Mammary epithelial cell (primary cell): ENCODE data around the gene COL18A1.

Experiments
- CTCF ChIP-seq, 2 donors: IDR thresholded peaks in 1 of 2; conservative IDR thresholded peaks in 1 of 2; 2 replicates each; pipeline ENCODE4 v1.5.1; 2011 to 2012; ENCODE audit warnings: inconsistent platforms in 2 of 2, low read length in 2 of 2, mild to moderate bottlenecking in 2 of 2, control low read depth in 1 of 2, low read depth in 1 of 2; ENCODE audit not compliant: insufficient read depth in 1 of 2; ENCODE audit errors: extremely low read depth in 1 of 2
- EZH2 ChIP-seq: IDR thresholded peaks from 2 replicates; pipeline ENCODE4 v1.6.1; 2012; ENCODE audit warnings: low read length, inconsistent platforms, borderline replicate concordance

- TF ChIP-seq CTCF (conservative IDR thresholded peaks at IDR 0.05 in 1 of 2, IDR thresholded peaks at IDR 0.05 in 1 of 2; ENCODE audit: extremely low read depth in 1 of 2, insufficient read depth in 1 of 2, low read depth in 1 of 2, low read length in 2 of 2), result no peak
- TF ChIP-seq EZH2, result no peak
Observed at GRCh38 chr21:45381036-45381787, 23.8 kb upstream of the COL18A1 start.
